ENCODE data around the gene PRKCA. TPM values are rescaled to one million over a fixed set of nuclear protein-coding genes. Genes with fewer than 3 reads are reported as not detected.

Gene PRKCA
- total and polyA plus RNA-seq, 4 donors = 3.0 to 14.1 (median 5.4) TPM

GRCh38 chr17:66778531-66779236, 476.3 kb downstream of the PRKCA start (continued):
- TF ChIP-seq ATF3 (IDR thresholded peaks at IDR 0.05) (no peak), MAX (IDR thresholded peaks at IDR 0.05) (no peak)

GRCh38 chr17:66779237-66779606, 476.8 kb downstream of the PRKCA start:
- no peak for DNase-seq (ENCODE audit: low spot score)
- Histone ChIP-seq H3K4me3 (ENCODE audit: low read depth in 1 of 3, low read length in 3 of 3) (no peak overlapping the region), H3K27ac (ENCODE audit: low read depth in 1 of 2, low read length in 2 of 2) (no peak overlapping the region), H3K27me3 (ENCODE audit: control insufficient read depth in 4 of 4, insufficient read depth in 4 of 4, low read length in 3 of 4) (no peaks in the 10 kb centered on the region), H3K36me3 (ENCODE audit: control insufficient read depth in 4 of 4, insufficient read depth in 3 of 4, low read depth in 1 of 4, low read length in 3 of 4) (peaks cover 0 to 10% (median 5%) of the 10 kb centered on the region in 4 donors), H3K9me3 (ENCODE audit: control insufficient read depth in 4 of 4, low read length in 3 of 4) (no peaks in the 10 kb centered on the region), H3K4me1 (ENCODE audit: control insufficient read depth in 4 of 4, insufficient read depth in 4 of 4, low read length in 3 of 4) (no peaks in the 10 kb centered on the region), H3K9ac (ENCODE audit: low read depth in 1 of 2, low read length in 2 of 2) (no peak overlapping the region)
- 95% methylated on average over 6 of the region's 6 CpGs for WGBS
- TF ChIP-seq SP1 (IDR thresholded peaks at IDR 0.05) = no peak
- no peak for TF ChIP-seq REST (IDR thresholded peaks at IDR 0.05)
- TF ChIP-seq FOXA1 (IDR thresholded peaks at IDR 0.05) = no peak
- no peak for TF ChIP-seq RXRA (IDR thresholded peaks at IDR 0.05)
- no peak for TF ChIP-seq ATF3 (IDR thresholded peaks at IDR 0.05)
- no peak for TF ChIP-seq MAX (IDR thresholded peaks at IDR 0.05)
- TF ChIP-seq JUND (IDR thresholded peaks at IDR 0.05) = no peak
- no peak for TF ChIP-seq ZBTB33 (IDR thresholded peaks at IDR 0.05)

- H3K9me3 ChIP-seq (ENCODE audit: control insufficient read depth in 4 of 4, low read length in 3 of 4) = no peaks in the 10 kb centered on the region
- no peaks in the 10 kb centered on the region for H3K4me1 ChIP-seq (ENCODE audit: control insufficient read depth in 4 of 4, insufficient read depth in 4 of 4, low read length in 3 of 4)
- no peak overlapping the region for H3K9ac ChIP-seq (ENCODE audit: low read depth in 1 of 2, low read length in 2 of 2)
- no peak overlapping the region for H3K4me3 ChIP-seq (ENCODE audit: low read depth in 1 of 3, low read length in 3 of 3)
- no peak for DNase-seq (ENCODE audit: low spot score)
- peaks cover 0 to 7% (median 2%) of the 10 kb centered on the region in 4 donors for H3K36me3 ChIP-seq (ENCODE audit: control insufficient read depth in 4 of 4, insufficient read depth in 3 of 4, low read depth in 1 of 4, low read length in 3 of 4)
- H3K27ac ChIP-seq (ENCODE audit: low read depth in 1 of 2, low read length in 2 of 2) = no peak overlapping the region
- 94% methylated on average over 7 of the region's 7 CpGs for WGBS
- no peaks in the 10 kb centered on the region for H3K27me3 ChIP-seq (ENCODE audit: control insufficient read depth in 4 of 4, insufficient read depth in 4 of 4, low read length in 3 of 4)
- no peak for TF ChIP-seq JUND (IDR thresholded peaks at IDR 0.05)
- TF ChIP-seq FOXA2 (IDR thresholded peaks at IDR 0.05) = no peak
- TF ChIP-seq EGR1 (IDR thresholded peaks at IDR 0.05; ENCODE audit: low read depth in 2 of 2) = no peak
- TF ChIP-seq FOXA1 (IDR thresholded peaks at IDR 0.05) = no peak
- no peak for TF ChIP-seq YY1 (IDR thresholded peaks at IDR 0.05)
- no peak for TF ChIP-seq HNF4A (conservative IDR thresholded peaks at IDR 0.05)
- no peak for TF ChIP-seq SP1 (IDR thresholded peaks at IDR 0.05)
- no peak for TF ChIP-seq REST (IDR thresholded peaks at IDR 0.05)
- TF ChIP-seq NR2F2 (IDR thresholded peaks at IDR 0.05) = no peak
- TF ChIP-seq GABPA (IDR thresholded peaks at IDR 0.05 in 1 of 2, conservative IDR thresholded peaks at IDR 0.05 in 1 of 2) = no peak
- TF ChIP-seq CTCF (IDR thresholded peaks at IDR 0.05; ENCODE audit: low read depth, low read length, missing input control) = no peak
- no peak for TF ChIP-seq TAF1 (conservative IDR thresholded peaks at IDR 0.05)
Observed at GRCh38 chr17:66781135-66781534, 478.7 kb downstream of the PRKCA start.

Data from liver (tissue), 9 donors.